ENCODE data around the gene RALGPS1.

GRCh38 chr9:127194881-127195713 lies 280.5 kb downstream of the RALGPS1 start:
- TF ChIP-seq, protein P1, sequence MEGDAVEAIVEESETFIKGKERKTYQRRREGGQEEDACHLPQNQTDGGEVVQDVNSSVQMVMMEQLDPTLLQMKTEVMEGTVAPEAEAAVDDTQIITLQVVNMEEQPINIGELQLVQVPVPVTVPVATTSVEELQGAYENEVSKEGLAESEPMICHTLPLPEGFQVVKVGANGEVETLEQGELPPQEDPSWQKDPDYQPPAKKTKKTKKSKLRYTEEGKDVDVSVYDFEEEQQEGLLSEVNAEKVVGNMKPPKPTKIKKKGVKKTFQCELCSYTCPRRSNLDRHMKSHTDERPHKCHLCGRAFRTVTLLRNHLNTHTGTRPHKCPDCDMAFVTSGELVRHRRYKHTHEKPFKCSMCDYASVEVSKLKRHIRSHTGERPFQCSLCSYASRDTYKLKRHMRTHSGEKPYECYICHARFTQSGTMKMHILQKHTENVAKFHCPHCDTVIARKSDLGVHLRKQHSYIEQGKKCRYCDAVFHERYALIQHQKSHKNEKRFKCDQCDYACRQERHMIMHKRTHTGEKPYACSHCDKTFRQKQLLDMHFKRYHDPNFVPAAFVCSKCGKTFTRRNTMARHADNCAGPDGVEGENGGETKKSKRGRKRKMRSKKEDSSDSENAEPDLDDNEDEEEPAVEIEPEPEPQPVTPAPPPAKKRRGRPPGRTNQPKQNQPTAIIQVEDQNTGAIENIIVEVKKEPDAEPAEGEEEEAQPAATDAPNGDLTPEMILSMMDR (IDR thresholded peaks at IDR 0.05 in 8 of 11, conservative IDR thresholded peaks at IDR 0.05 in 3 of 11) = no peak
- no peak for TF ChIP-seq POLR2AphosphoS5 (IDR thresholded peaks at IDR 0.05)
- no peak for TF ChIP-seq POLR2A (IDR thresholded peaks at IDR 0.05)
